Measurements from ENCODE around the gene DEAF1. TPM values are rescaled to one million over a fixed set of nuclear protein-coding genes. Genes with fewer than 3 reads are reported as not detected.
A peak's percentile ranks its signal among the peaks of the same experiment; 100 is the strongest.

Gene DEAF1
- total RNA-seq, 6 experiments from 2014 or later, result 11.3 to 17.9 (median 14.0) TPM

GRCh38 chr11:697811-698311 is 2.8 kb upstream of the DEAF1 start:
- WGBS (ENCODE audit: insufficient coverage, low coverage, low lambda C conversion rate, missing lambda C conversion rate), result 74% methylated on average over 8 of the region's 11 CpGs
- Histone ChIP-seq H3K9me3 (no peaks in the 10 kb centered on the region), H3K27me3 (no peaks in the 10 kb centered on the region), H3K4me1 (peaks cover 0 to 33% (median 11%) of the 10 kb centered on the region in 4 donors), H3K36me3 (no peaks in the 10 kb centered on the region), H3K27ac (peak overlapping the region in 1 of 3 donors; percentile 100), H3K4me3 (no peak overlapping the region)
- no peak for DNase-seq
- TF ChIP-seq CTCF (IDR thresholded peaks at IDR 0.05) (no peak), POLR2A (IDR thresholded peaks at IDR 0.05) (no peak)
- ATAC-seq, result no peak
- intact Hi-C loops (cut with DNase I), result no loop called here

GRCh38 chr11:696955-697491 is 2.0 kb upstream of the DEAF1 start:
- ATAC-seq, result no peak
- Histone ChIP-seq H3K4me3 (no peak overlapping the region), H3K9me3 (no peaks in the 10 kb centered on the region), H3K36me3 (no peaks in the 10 kb centered on the region), H3K27me3 (no peaks in the 10 kb centered on the region), H3K4me1 (peaks cover 0 to 25% (median 5%) of the 10 kb centered on the region in 4 donors), H3K27ac (peak overlapping the region in 2 of 3 donors; percentile 99 to 100)
- TF ChIP-seq POLR2A (IDR thresholded peaks at IDR 0.05) (no peak), CTCF (IDR thresholded peaks at IDR 0.05) (no peak)
- intact Hi-C loops (cut with DNase I), result no loop called here
- 26% methylated on average over 9 of the region's 11 CpGs for WGBS (ENCODE audit: insufficient coverage, low coverage, low lambda C conversion rate, missing lambda C conversion rate)
- DNase-seq, result no peak

GRCh38 chr11:695538-696248 is 671 bp upstream of the DEAF1 start, which contains the start of gene TMEM80:
TSS of gene TMEM80 (plus strand) at chr11:695816. CDS start at chr11:695828, 12 bp downstream.
- peak; percentile 99 for DNase-seq
- no peaks in the 10 kb centered on the region for H3K27me3 ChIP-seq
- H3K4me1 ChIP-seq, result peaks cover 0 to 16% (median 3%) of the 10 kb centered on the region in 4 donors
- H3K4me3 ChIP-seq, result peak within 1 kb of the TSS; percentile 91 to 97 (median 95)
- H3K36me3 ChIP-seq, result no peaks in the 10 kb centered on the region
- TF ChIP-seq CTCF (IDR thresholded peaks at IDR 0.05), result no peak
- peak; percentile 83 for TF ChIP-seq POLR2A (IDR thresholded peaks at IDR 0.05)
- intact Hi-C loops (cut with DNase I), result no loop called here
- WGBS (ENCODE audit: insufficient coverage, low coverage, low lambda C conversion rate, missing lambda C conversion rate), result 0% methylated on average over 2 of the region's 101 CpGs
- H3K27ac ChIP-seq, result peak within 1 kb of the TSS; percentile 99 to 100 (median 100)
- H3K9me3 ChIP-seq, result no peaks in the 10 kb centered on the region
- peak; percentile 84 to 88 (median 86) for ATAC-seq

- ATAC-seq (no peak), DNase-seq (no peak)
- no peaks in the 10 kb centered on the region for H3K9me3 ChIP-seq
- peaks cover 0 to 13% (median 3%) of the 10 kb centered on the region in 4 donors for H3K4me1 ChIP-seq
- H3K27me3 ChIP-seq, result no peaks in the 10 kb centered on the region
- H3K27ac ChIP-seq, result peak overlapping the region; percentile 99 to 100 (median 100)
- WGBS (ENCODE audit: insufficient coverage, low coverage, low lambda C conversion rate, missing lambda C conversion rate), result 0% methylated on average over 3 of the region's 25 CpGs
- intact Hi-C loops (cut with DNase I), result no loop called here
- H3K36me3 ChIP-seq, result no peaks in the 10 kb centered on the region
- no peak for TF ChIP-seq CTCF (IDR thresholded peaks at IDR 0.05)
- H3K4me3 ChIP-seq, result peak overlapping the region; percentile 91 to 97 (median 95)
These were observed 191 bp upstream of the DEAF1 start for GRCh38 chr11:695288-695537.

Measured in right lobe of liver (tissue), 6 donors.